Cardiac septum (tissue), 1 donor: ENCODE results near the gene FGFRL1. TPM values are rescaled to one million over a fixed set of nuclear protein-coding genes. Genes with fewer than 3 reads are reported as not detected.
A peak's percentile ranks its signal among the peaks of the same experiment; 100 is the strongest.

Source experiments
- DNase-seq: peaks from one replicate; pipeline ENCODE4 v3.0.0-alpha.2; 2020; ENCODE audit warnings: low spot score
- intact Hi-C: fragments of 100-400 bp; cut with DNase I; formaldehyde crosslinking; loops from one replicate; pipeline ENCODE4 v1.14.0; 2022
- total RNA-seq: library from RNA; stranded (reverse); fragmentation: NEBNext Ultra II Directional; extraction: Animal tissue kit (Norgen Biotek cat#: 25700); gene quantifications from one replicate; pipeline ENCODE4 v1.2.1, GENCODE V29; 2021
- donor health status: DM: no; HTN: no; CAD: no.

The FGFRL1 gene
- total RNA-seq, 1 donor from 2014 or later: 28.1 TPM

DNA sequence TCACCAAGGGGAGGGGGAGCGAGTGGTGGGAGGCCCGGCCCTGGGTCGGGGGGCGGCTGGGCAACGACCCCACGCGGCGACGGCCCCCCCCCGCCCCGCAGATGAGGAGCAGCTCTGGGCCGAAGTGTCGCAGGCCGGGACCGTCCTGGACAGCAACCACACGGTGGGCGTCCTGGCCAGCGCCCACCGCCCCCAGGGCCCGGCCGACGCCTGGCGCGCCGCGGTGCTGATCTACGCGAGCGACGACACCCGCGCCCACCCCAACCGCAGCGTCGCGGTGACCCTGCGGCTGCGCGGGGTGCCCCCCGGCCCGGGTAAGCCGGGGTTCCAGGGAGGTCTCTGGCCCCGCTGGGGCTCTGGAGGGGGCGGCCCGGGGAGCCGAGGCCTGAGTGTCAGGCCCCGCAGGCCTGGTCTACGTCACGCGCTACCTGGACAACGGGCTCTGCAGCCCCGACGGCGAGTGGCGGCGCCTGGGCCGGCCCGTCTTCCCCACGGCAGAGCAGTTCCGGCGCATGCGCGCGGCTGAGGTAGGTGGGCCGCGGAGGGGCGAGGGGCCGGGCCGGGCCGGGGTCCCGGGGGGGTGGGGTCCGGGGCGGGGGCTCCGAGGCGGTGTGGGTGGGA is 8.7 kb upstream of the FGFRL1 start:
- no peak for DNase-seq
- intact Hi-C loops: no loop called here

DNA sequence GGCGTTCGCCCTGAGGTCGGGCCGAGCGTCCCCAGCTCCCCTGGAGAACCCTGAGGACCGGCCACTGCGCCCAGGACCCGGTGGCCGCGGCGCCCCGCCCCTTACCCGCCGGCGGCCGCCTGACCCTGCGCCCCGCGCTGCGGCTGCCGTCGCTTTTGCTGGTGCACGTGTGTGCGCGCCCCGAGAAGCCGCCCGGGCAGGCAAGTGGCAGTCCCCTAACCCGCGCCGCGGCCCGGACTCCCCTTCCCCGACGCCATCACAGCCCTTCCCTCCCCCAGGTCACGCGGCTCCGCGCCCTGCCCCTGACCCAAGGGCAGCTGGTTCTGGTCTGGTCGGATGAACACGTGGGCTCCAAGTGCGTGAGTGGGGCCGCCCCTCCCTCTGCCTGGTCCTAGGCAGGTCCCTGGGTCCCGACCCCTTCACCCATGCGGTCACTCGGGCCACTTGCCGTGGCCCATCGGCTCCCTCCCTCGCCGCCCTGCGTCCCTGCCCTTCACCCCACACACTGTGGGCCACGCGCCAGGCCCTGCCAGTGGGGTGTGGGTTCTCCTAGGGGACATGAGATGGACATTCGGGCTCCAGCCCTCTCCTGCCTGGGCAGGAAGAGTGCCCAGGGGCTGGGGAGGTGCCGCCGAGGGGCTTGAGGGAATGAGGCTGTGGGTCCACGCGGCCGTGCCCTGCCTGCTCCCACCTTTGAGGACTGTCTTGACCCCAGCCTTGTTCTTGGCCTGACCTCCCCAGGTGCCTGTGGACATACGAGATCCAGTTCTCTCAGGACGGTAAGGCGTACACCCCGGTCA is 8.0 kb upstream of the FGFRL1 start:
- intact Hi-C loops: no loop called here
- DNase-seq: no peak

DNA sequence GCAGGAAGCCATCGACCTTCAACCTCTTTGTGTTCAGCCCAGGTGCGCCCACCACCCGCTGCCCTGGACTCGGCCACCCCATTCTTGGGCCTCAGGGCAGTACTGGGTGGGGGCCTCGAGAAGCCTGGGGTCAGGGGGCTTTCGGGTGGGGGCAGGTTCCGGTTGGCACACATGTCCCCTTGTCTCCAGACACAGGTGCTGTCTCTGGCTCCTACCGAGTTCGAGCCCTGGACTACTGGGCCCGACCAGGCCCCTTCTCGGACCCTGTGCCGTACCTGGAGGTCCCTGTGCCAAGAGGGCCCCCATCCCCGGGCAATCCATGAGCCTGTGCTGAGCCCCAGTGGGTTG is 7.4 kb upstream of the FGFRL1 start:
- DNase-seq: no peak
- intact Hi-C loops: no loop called here

DNA sequence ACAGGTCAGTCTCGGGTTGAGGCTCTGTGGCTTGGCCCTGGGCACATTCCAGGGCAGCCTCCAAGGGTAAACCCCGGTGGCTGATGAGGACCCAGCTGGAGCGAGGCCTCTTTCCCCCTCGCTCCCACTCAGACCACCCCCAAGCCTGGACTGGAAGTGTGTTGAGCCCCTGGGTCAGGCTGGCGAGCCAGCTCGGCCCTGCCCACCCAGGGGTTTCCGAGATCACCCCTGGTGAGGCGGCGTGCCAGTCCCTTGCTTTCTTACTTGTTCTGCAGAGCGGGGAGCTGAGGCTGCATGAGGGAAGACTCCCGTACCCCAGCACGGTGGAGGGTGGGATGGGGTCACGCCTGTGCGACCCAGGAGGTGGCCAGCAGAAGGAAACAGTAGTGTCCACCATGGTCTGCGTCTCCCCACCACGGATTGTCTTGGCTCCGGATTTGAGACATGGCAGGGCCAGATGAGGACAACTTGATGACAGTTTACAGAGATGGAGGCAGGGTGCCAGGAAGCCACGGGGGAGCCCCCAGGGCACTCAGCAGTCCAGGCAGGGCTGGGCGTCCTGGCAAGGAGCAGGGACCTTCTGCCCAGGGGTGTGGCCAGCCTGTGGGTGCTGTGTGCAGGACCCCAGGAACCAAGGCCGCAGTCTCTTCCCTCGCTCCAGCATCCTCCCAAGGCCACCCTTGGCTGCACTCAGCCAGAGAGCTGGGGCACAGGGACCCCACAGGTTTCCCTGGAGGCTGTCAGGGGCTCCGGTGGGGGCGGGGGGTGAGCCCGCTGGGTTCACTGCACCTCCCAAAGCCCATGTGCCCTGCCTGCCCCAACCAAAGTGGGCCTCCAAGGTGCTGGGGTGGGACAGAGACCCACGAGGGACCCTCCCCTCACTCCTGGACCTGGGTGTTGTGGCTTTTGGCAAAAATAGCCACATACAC is 6.6 kb upstream of the FGFRL1 start:
- intact Hi-C loops: loop anchor here (5.0 kb wide), 1 partner anchor 342 kb away; the partner anchor contains the start of gene UVSSA
- DNase-seq: no peak

DNA sequence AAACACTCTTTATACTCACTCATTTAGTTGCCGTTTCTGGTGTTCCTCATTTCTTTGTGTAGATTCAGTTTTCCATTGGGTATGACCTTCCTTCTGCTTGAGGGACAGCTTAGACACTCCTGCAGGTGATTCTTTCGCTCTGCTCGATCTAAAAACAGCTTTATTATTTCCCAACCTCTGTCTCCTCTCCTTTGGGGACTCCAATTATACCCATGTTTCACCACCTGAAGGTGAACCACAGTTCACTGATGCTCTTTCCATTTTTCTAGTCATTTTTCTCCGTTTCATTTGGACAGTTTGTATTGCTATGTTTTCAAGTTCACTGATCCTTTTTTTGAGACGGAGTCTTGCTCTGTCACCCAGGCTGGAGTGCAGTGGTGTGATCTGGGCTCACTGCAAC is 4.6 kb upstream of the FGFRL1 start:
- DNase-seq: no peak
- intact Hi-C loops: loop anchor here (5.0 kb wide), 1 partner anchor 340 kb away; the partner anchor contains the start of gene UVSSA

DNA sequence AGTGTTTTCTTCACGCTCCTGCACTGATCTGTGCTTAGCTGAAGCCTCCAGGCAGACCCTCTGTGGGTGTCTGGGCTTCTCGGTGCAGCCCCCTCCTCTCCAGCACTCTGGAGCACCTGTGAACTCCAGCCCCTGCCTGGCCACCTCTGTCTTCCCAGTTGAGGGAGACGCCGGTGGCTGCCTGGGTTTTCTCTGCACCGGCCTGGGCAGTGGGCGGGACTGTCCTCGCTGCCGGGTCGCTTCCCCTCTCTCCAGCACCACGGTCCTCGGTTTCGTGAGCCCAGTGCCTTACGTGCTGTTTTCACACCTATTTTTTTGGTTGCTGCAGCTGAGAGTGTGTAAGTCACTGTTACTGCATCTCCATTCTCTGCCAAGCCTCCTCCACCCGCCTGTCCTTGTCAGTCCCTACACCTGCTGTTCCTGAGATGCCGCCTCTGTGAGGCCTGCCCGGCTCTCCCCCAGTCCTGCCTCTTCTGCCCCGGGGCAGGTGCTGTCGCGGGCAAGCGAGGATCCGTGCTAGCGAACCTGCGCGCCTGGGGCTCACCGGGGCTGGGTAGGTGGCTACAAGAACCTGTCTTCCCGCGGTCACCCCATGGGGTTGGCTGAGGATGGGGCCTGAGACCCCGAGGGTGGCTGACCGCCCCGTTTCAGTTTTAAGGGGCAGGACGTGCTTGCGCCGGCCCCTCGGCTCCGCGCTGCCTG is 2.4 kb upstream of the FGFRL1 start:
- no peak for DNase-seq
- intact Hi-C loops: loop anchor here (5.0 kb wide), 1 partner anchor 338 kb away; the partner anchor contains the start of gene UVSSA

DNA sequence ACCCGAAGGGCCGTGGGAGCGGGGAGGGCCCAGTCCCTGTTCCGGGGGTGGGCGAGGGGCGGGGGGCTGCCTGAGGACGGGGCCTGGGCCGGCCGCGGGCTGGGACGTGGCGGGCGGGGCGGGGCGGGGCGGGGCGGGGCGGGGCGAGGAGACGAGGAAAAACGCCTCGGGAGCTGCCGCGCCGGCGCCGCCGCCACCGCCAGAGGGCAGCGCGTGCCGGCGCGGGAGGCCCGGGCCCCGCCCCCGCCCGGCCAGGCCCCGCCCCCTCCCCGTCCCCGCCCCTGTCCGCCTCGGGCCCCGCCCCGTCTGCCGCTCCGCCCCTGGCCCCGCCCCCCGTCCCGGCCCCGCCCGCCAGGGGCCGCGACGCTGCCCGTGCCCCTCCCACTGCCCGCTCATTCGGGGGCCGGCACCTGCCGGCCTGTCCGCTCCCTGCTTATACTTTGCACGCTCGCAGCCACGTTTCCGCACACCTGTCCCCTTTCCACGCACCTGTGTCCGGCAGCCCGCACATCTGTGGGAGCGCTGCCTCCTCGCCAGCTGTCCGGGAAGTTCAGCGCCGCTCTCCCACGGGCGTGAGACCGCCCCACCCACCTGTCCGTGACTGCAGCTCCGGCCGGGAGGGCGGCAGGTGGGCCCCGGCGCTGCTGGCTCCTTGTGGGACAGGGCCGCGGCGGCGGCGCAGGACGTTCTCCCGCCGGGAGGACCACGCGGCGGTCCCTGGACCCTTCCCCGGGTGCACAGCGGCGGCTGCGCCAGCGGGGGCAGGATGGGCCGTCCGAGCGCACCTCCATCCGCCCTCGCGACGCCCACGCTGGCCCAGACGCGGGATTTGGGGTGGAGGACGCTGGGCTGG is 1.7 kb upstream of the FGFRL1 start:
- intact Hi-C loops: loop anchor here (5.0 kb wide), 1 partner anchor 338 kb away; the partner anchor contains the start of gene UVSSA
- peak; percentile 87 for DNase-seq

DNA sequence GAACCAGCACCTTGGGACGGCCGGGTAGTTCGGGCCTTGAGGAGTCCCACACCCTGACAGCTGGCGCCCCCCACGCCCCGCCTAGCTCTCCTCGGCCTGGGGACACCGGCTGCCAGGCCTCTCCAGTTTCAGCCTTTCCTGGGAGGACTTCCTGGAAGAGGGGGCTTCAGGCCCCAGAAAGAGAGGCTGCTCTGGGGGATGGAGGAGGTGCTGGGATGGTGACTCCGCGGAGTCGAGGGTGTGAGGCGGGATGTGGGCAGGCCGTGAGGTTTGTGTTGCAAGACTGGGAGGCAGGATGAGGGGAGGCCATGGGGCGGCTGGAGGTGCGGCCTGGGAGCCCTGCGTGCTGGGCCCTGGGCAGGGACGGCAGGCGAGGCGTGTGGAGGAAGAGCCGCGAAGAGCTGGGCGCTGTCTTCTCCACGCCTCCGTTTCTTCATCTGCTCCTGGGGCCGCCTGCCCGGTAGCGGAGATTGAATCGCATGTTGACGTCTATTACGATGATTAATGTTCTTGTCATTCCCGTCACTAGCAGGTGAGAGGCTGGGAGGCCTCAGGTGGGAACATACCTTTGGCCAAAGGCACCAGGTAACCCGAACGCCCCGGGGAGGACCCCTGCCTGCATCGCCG is 918 bp upstream of the FGFRL1 start:
- intact Hi-C loops: no loop called here
- DNase-seq: no peak

DNA sequence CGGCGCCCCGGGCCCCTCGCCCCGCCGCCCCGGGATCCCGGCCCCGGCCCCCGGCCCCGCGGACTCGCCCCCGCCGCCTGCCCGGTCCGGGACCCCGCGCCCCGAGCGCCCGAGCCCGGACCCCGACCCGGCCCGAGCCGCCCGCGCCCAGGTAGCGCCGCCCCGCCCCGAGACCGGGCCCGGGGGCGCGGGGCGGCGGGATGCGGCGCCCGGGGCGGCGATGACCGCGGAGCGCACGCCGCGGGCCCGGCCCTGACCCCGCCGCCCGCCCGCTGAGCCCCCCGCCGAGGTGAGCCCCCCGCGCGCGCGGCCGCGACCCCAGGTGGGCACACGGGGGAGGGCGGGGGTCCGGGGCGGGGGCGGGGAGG is 224 bp downstream of the FGFRL1 start:
- no peak for DNase-seq
- intact Hi-C loops: no loop called here

DNA sequence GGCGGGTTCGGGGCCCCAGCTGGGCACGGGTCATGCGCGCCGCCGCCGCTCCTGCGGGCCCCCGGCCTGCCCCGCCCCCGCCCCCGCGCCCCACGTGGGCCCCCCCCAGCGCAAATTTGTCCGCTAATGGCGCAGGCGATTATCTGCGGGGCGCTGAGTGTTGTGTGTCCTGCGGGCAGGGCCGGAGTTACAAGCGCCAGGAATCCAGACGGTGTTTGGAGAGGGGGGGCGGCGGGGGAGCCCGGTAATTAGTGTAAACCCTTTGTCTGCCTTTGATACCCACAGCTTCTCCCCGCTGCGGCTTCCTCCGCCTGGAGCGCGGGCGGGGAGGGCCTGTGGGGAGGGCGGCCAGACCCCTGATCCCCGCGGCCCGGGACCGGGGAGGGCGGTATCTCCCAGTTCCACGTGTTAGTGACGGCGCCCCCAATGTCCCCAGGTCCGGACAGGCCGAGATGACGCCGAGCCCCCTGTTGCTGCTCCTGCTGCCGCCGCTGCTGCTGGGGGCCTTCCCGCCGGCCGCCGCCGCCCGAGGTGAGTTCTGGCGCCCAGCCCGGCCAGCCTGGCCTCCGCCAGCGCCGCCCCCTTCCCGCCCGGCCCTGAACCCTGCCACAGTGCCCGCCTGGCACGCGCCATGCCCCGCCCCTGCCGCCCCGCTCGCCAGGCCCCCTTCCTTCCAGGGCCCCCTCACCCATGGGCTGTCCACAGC is 761 bp downstream of the FGFRL1 start:
- DNase-seq: no peak
- intact Hi-C loops: no loop called here

DNA sequence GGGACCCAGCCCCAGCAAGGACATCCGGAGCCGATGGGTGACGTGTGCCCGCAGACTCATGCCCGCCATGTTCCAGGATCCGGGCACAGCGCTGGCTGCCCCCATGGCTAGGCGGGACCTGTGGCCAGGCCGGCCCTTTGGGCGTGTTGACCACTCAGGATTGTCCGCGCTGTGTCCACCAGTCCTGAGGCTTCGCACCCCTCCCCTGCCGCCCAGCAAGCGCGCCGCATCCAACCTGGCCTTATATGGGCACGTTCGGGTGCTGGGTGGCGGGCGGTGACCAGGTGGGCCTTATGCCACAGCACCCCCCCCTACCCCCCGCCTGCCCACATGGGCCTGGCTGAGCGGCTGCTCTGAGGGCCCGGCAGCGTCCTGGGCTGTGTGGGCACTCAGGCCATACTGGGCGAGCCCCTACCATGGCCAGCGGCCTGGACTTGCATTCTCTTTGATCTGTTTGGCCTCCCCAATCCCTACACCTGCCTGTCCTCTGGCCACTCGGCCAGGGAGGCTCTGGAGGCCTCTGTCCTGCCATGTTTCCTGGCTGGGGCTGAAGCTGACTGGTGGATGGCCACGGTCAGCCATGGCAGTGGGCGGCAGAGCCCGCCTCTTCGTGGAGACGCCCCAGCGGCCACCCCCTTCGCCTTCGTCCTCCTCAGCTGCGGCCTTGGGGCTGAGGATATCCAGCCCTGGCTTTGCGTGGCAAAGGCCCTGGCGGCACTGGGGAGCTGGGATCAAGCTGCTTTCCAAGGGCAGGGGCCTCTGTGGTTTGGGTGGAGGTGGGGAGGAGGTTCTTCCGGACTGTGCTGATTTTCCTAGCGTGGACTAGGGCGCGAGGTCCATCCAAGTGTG is 2.0 kb downstream of the FGFRL1 start:
- intact Hi-C loops: no loop called here
- DNase-seq: no peak

DNA sequence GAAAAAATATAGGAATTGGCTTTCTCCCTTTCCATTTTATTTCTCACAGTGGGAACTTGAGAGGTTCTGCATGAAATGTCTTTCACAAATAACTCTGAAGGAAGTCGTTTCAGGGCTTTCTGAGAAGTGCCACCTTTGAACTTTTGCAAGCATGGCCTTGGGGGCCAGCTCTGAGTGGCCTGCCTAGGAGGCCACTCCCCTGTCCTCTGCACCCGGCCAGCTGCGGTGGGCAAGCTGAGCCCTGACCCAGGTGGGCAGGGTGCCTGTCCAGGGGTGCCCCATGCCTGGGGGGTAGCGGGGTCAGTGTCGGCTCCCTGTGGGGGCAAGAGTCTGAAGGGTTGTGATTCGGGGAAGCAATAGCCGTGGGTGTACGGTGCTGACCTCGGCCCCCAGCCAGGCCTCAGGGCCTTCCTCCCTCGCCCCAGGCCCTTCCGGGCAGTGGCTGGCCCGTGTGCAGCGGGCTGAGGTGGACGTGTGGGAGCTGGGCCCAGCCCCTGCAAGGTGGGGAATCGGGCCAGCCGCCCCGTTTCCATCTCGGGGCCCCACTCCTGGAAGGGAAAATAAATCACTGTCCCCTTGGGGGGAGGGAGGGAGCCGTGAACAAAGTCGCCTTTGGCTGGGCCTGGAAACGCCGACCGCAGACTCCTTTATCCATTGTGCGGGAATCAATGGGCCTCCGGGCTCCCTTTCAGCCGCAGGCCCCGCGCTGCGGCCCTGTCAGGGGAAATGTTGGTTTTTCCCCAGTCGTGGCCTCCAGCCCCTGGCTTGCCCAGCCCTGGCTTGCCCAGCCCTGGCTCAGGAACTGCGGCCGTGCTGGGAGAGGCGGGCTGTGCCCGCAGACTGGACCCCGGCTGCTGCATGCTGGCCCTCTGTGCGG is 3.1 kb downstream of the FGFRL1 start:
- intact Hi-C loops: no loop called here
- DNase-seq: no peak

DNA sequence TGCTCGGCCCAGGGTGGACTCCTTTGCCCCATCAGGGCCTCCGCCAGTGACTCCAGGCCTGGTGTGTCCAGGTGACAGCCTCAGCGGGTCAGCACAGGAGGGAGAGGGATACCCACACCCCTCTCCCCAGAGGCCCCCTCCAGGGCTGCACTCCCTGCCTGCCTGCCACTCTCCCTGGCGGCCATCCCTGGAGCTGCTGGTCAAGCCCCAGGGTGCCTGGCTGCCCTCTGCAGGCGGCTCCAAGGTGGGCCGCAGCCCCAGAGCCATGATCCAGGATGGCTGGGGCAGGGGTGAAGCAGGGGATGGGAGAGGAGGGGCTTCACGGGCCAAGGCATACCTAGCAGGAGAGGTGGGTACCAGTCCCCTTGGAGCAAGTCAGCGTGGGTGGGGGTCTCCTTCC is 3.8 kb downstream of the FGFRL1 start:
- DNase-seq: no peak
- intact Hi-C loops: no loop called here

DNA sequence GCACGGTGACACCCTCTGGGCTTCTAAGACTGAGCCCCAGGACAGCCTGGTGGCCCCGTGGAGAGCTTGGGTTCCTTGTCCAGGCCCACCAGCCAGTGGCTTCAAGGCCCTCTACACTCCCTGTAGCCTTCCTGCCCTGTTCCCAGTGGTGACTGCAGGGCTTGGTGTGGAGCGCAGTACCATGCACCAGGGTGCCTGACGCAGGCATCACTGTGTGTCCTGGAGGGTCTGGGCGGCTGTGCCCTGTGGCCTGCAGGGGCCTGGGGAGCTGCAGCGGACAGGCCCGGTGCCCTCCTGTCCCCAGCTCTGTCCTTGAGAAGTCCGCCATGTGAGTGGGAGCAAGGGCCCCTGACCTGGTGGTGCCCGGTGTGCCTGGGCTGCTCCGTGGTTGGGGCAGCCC is 4.3 kb downstream of the FGFRL1 start:
- intact Hi-C loops: no loop called here
- DNase-seq: no peak

DNA sequence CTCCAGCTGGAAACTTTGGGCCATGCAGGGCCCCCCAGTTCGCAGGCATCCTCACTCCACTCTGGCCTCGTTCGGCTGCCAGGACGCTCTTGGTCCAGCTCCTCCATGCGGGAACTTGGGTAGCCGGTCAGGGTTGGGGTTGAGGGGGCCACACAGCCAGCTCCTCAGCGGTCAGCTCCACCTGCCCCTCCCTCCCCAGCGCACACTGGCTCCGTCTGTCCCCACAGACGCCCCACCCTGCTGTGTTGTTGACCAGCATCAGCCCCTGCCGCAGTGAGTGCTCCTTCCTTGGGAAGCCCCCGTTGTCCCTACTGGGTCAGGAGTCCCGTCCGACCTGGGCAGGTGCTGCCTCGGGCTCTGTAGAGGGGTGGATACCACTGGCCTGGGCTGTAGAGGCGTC is 5.8 kb downstream of the FGFRL1 start:
- intact Hi-C loops: no loop called here
- no peak for DNase-seq

DNA sequence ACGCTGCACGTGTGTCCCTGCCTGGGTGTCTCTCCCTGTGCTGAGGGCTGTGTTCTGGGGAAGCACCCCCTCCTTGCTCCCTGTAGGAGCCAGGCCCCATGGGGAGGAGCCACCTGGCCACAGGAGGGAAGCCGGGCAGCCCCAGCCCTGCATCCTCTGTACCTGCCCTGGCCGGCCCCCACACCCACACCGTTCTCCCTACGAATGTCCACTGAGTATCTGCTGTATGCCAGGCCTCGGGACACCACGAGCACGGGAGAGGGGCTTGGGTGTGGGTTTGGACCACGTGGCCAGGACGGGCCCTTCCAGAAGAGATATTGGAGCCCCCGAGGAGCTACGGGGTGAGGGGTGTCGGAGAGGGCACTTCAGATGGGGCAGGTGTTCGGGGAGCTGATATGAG is 6.3 kb downstream of the FGFRL1 start:
- intact Hi-C loops: no loop called here
- DNase-seq: no peak
